ENCODE results near the gene SLC25A23. TPM values are rescaled to one million over a fixed set of nuclear protein-coding genes. Genes with fewer than 3 reads are reported as not detected.

Gene SLC25A23
- total and polyA plus RNA-seq, 2 of the 8 experiments (the other 6 are each of a cell fraction or from before 2014, with no cell fraction given), result 18.0 to 48.1 TPM

GRCh38 chr19:6453951-6454565 lies 5.5 kb downstream of the SLC25A23 start:
- Histone ChIP-seq H2BK120ac (replicated peaks; ENCODE audit: low read depth, low read length) (no peak overlapping the region), H3K4me1 (replicated peaks in 1 of 4; ENCODE audit: control insufficient read depth in 3 of 4, insufficient read depth in 4 of 4, low read length in 3 of 4) (peaks cover 0 to 9% (median 0%) of the 10 kb centered on the region in 4 experiments; a peak in 5 of 7 replicates), H4K8ac (ENCODE audit: extremely low read depth, insufficient read depth, low read length) (no peak overlapping the region), H3K79me2 (ENCODE audit: control insufficient read depth in 1 of 2, insufficient read depth in 2 of 2, low read length in 2 of 2) (no peaks in the 10 kb centered on the region), H3K4ac (replicated peaks; ENCODE audit: insufficient read length, low read depth, low read length) (no peak overlapping the region), H3K27ac (ENCODE audit: low read depth, low read length) (no peak overlapping the region), H2AK5ac (ENCODE audit: low read depth, low read length) (no peak overlapping the region), H3K9me3 (ENCODE audit: insufficient read depth in 2 of 2, low read depth in 1 of 2, low read length in 1 of 2) (peaks cover 0 to 8% of the 10 kb centered on the region in 2 experiments; a peak in 1 of 4 replicates), H3K4me2 (ENCODE audit: insufficient read depth in 1 of 2, low read depth in 2 of 2, low read length in 2 of 2) (no peak overlapping the region), H3K9ac (replicated peaks in 1 of 4; ENCODE audit: extremely low read depth in 1 of 4, low read depth in 3 of 4, low read length in 3 of 4) (no peak overlapping the region), H2BK5ac (ENCODE audit: low read depth, low read length) (no peak overlapping the region), H3K23ac (ENCODE audit: insufficient read length) (no peak overlapping the region), H3K14ac (ENCODE audit: insufficient read length) (no peak overlapping the region), H2BK20ac (ENCODE audit: low read length) (no peak overlapping the region), H3K79me1 (ENCODE audit: low read depth, low read length) (no peaks in the 10 kb centered on the region), H4K91ac (replicated peaks; ENCODE audit: insufficient read length, low read length) (no peak overlapping the region), H3K23me2 (ENCODE audit: low read depth, low read length) (peaks cover 2% of the 10 kb centered on the region; the same call in 1 of the 2 replicates), H3K27me3 (replicated peaks in 1 of 4; ENCODE audit: control insufficient read depth in 3 of 4, extremely low read depth in 1 of 4, insufficient read depth in 3 of 4, low read length in 3 of 4) (no peaks in the 10 kb centered on the region), H4K5ac (ENCODE audit: insufficient read length, low read depth, low read length) (no peak overlapping the region), H4K20me1 (replicated peaks in 1 of 2; ENCODE audit: control insufficient read depth in 1 of 2, insufficient read depth in 2 of 2, low read length in 2 of 2) (no peaks in the 10 kb centered on the region), H3K18ac (ENCODE audit: extremely low read depth, low read length) (no peak overlapping the region), H2BK12ac (ENCODE audit: low read depth, low read length) (no peak overlapping the region), H2AFZ (ENCODE audit: low read length) (no peak overlapping the region), H3K36me3 (ENCODE audit: control insufficient read depth in 2 of 4, insufficient read depth in 4 of 4, low read length in 3 of 4) (peaks cover 5 to 30% (median 10%) of the 10 kb centered on the region in 4 experiments; a peak in 7 of 8 replicates), H2BK15ac (ENCODE audit: low read length) (no peak overlapping the region), H3K56ac (replicated peaks; ENCODE audit: insufficient read length, low read depth, low read length) (no peak overlapping the region), H3K4me3 (ENCODE audit: extremely low read depth in 1 of 4, insufficient read depth in 2 of 4, low read depth in 3 of 4, low read length in 4 of 4) (no peak overlapping the region)
- TF ChIP-seq POLR2AphosphoS5 (IDR thresholded peaks at IDR 0.05; ENCODE audit: low read depth, low read length) (no peak), SP1 (IDR thresholded peaks at IDR 0.05; ENCODE audit: low read depth, low read length) (no peak), KDM5A (IDR thresholded peaks at IDR 0.05; ENCODE audit: low read length) (no peak), BRCA1 (IDR thresholded peaks at IDR 0.05; ENCODE audit: low read depth, low read length) (no peak), SIRT6 (IDR thresholded peaks at IDR 0.05; ENCODE audit: low read length) (no peak), YY1 (IDR thresholded peaks at IDR 0.05; ENCODE audit: low read depth, low read length) (no peak), SUZ12 (IDR thresholded peaks at IDR 0.05; ENCODE audit: low read length) (no peak)
- WGBS, 2 experiments (ENCODE audit: extremely low coverage in 1 of 2, insufficient coverage in 1 of 2, insufficient read length in 1 of 2, insufficient replicate concordance in 2 of 2, low coverage in 1 of 2, low lambda C conversion rate in 2 of 2, missing lambda C conversion rate in 1 of 2), result 92% methylated on average over 11 of the region's 11 CpGs; no CpG with 5 or more reads in 1 of the 2 experiments
- POLR2A ChIA-PET (ENCODE audit: partially characterized antibody), result interaction anchor here (1.4 kb wide), 1 partner anchor 18 kb away, joined by 5 read pairs; no protein-coding TSS in a partner anchor
- no peak for FAIRE-seq
- DNase-seq (ENCODE audit: low read depth in 1 of 2, low spot score in 2 of 2), result no peak
- CTCF ChIA-PET (ENCODE audit: partially characterized antibody), result interaction anchor here (0.9 to 1.1 kb wide), 2 partner anchors 36 to 235 kb away, joined by 3 read pairs; no protein-coding TSS in a partner anchor
